ENCODE measurements around the gene RPS6KA2. TPM values are rescaled to one million over a fixed set of nuclear protein-coding genes. Genes with fewer than 3 reads are reported as not detected.
A peak's percentile ranks its signal among the peaks of the same experiment; 100 is the strongest.

The RPS6KA2 gene
- total RNA-seq, 1 experiment from 2014 or later = 12.3 TPM

DNA sequence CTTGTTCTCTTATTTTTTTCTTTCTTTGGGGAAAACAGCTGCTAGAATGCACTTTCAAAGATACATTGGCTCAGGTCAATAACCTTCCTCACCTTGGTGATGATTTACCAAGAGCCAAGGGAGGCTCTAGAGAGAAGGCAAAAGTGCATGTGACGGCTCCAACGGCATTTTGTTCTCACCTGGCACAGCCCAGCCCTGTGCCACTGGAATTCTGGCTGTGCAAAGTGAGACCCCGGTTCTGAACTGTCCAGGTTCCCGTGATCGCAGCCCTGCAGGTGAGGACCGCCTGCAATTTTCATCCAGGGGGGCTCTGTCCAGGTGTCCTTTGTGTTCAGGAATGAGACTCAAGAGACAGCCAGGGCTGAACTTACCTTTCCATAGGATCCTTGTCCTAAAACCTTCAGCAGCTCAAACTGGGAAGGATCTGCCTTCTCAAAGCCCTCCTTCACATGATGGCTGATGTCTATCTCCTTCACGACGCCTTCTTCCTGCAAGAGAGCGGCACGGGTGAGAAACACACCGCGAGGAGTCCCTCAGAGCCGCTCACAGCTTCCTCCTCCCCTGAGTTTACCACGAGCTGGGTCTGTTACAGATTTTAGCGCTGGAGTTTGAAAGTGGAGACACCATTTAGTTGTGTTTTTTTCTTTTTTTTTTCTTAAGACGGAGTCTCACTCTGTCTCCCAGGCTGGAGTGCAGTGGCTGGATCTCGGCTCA, 88.6 kb downstream of the RPS6KA2 start:
- no peak overlapping the region for H3K4me2 ChIP-seq (ENCODE audit: insufficient read depth, insufficient read length, low read length)
- no CpG with 5 or more reads among the region's 17 CpGs for WGBS (ENCODE audit: extremely low coverage, insufficient read length, low lambda C conversion rate)
- no peak overlapping the region for H4K5ac ChIP-seq (ENCODE audit: insufficient read length, low read depth, low read length)
- Mint-ChIP-seq H3K27ac (peak overlapping the region in 1 of 3 experiments; percentile 49; a peak in 2 of 7 replicates), H3K4me1 (peaks cover 32 to 40% of the 10 kb centered on the region in 2 experiments), H3K36me3 (ENCODE audit: insufficient read depth in 1 of 3, low read depth in 3 of 3) (peaks cover 3 to 9% (median 6%) of the 10 kb centered on the region in 3 experiments; a peak in 4 of 7 replicates), H3K27me3 (ENCODE audit: low read depth) (no peaks in the 10 kb centered on the region; the same call in 1 of the 2 replicates), H3K9me3 (no peaks in the 10 kb centered on the region), H3K4me3 (no peak overlapping the region)
- H3K27me3 ChIP-seq (ENCODE audit: insufficient read depth, low read length) = no peaks in the 10 kb centered on the region
- H3K9me3 ChIP-seq (ENCODE audit: control insufficient read depth, low read depth, low read length) = no peaks in the 10 kb centered on the region
- no peak overlapping the region for H3K56ac ChIP-seq (ENCODE audit: insufficient read length, low read depth, low read length)
- no peak overlapping the region for H2BK12ac ChIP-seq (ENCODE audit: insufficient read length, low read depth, low read length)
- H3K18ac ChIP-seq (ENCODE audit: insufficient read length, low read depth, low read length) = no peak overlapping the region
- no peak overlapping the region for H3T11ph ChIP-seq (ENCODE audit: low read length)
- no peak overlapping the region for H4K8ac ChIP-seq (replicated peaks; ENCODE audit: insufficient read length, low read depth, low read length)
- H3K27ac ChIP-seq (ENCODE audit: insufficient read length, low read depth, low read length) = no peak overlapping the region
- H3K4ac ChIP-seq (ENCODE audit: low read depth, low read length) = no peak overlapping the region
- no peak overlapping the region for H3K14ac ChIP-seq (ENCODE audit: insufficient read depth, low read length)
- no peaks in the 10 kb centered on the region for H3K79me1 ChIP-seq (ENCODE audit: insufficient read depth, low read depth, low read length, poor library complexity, severe bottlenecking)
- H2BK120ac ChIP-seq (ENCODE audit: low read depth, low read length, poor library complexity, severe bottlenecking) = no peak overlapping the region
- H2BK5ac ChIP-seq (ENCODE audit: insufficient read length, low read length) = no peak overlapping the region
- no peak overlapping the region for H2BK15ac ChIP-seq (ENCODE audit: low read depth, low read length)
- no peak overlapping the region for H3K23ac ChIP-seq (ENCODE audit: insufficient read length, low read depth, low read length)
- H3K79me2 ChIP-seq (ENCODE audit: insufficient read depth, low read length) = no peaks in the 10 kb centered on the region; the same call in 1 of the 2 replicates
- DNase-seq = no peak
- H3K23me2 ChIP-seq (ENCODE audit: insufficient read length, low read depth, low read length, poor library complexity, severe bottlenecking) = no peaks in the 10 kb centered on the region
- H2AFZ ChIP-seq (ENCODE audit: low read length) = no peak overlapping the region
- no peak overlapping the region for H3K9ac ChIP-seq (ENCODE audit: extremely low read depth, insufficient read length, low read length)
- peaks cover 10% of the 10 kb centered on the region for H3K4me1 ChIP-seq (ENCODE audit: insufficient read depth, low read length)
- no peak overlapping the region for H2BK20ac ChIP-seq (ENCODE audit: low read depth, low read length, poor library complexity, severe bottlenecking)
- TF ChIP-seq, protein P1, sequence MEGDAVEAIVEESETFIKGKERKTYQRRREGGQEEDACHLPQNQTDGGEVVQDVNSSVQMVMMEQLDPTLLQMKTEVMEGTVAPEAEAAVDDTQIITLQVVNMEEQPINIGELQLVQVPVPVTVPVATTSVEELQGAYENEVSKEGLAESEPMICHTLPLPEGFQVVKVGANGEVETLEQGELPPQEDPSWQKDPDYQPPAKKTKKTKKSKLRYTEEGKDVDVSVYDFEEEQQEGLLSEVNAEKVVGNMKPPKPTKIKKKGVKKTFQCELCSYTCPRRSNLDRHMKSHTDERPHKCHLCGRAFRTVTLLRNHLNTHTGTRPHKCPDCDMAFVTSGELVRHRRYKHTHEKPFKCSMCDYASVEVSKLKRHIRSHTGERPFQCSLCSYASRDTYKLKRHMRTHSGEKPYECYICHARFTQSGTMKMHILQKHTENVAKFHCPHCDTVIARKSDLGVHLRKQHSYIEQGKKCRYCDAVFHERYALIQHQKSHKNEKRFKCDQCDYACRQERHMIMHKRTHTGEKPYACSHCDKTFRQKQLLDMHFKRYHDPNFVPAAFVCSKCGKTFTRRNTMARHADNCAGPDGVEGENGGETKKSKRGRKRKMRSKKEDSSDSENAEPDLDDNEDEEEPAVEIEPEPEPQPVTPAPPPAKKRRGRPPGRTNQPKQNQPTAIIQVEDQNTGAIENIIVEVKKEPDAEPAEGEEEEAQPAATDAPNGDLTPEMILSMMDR (conservative IDR thresholded peaks at IDR 0.05) = no peak
- no peak overlapping the region for H4K91ac ChIP-seq (ENCODE audit: insufficient read length, low read depth, low read length)
- no peak overlapping the region for H2AK5ac ChIP-seq (ENCODE audit: insufficient read length, low read length)
- H4K20me1 ChIP-seq (ENCODE audit: control insufficient read depth, insufficient read depth, insufficient read length) = no peaks in the 10 kb centered on the region
